ENCODE data around the gene SEMA3C.

Gene SEMA3C

GRCh38 chr7:80946858-80947257 is 28.0 kb upstream of the SEMA3C start:
- Histone ChIP-seq H3K27ac (ENCODE audit: extremely low read depth, low read depth, low read length) (no peak overlapping the region), H3K9me3 (ENCODE audit: control insufficient read depth, insufficient read depth, low read depth, low read length) (no peaks in the 10 kb centered on the region), H3K4me3 (ENCODE audit: low read depth, low read length) (no peak overlapping the region), H3K4me1 (ENCODE audit: control insufficient read depth, insufficient read depth, low read length) (peaks cover 3% of the 10 kb centered on the region; the same call in 1 of the 2 replicates), H3K36me3 (ENCODE audit: control insufficient read depth in 2 of 2, insufficient read depth in 1 of 2, low read length in 2 of 2) (no peaks in the 10 kb centered on the region)
- ChIA-PET CTCF (no interaction called here), POLR2A (no interaction called here)
- TF ChIP-seq BCL11B (tag by site-specific recombination; IDR thresholded peaks at IDR 0.05; ENCODE audit: low read depth): no peak
- TF ChIP-seq ZIC2 (tag by site-specific recombination; IDR thresholded peaks at IDR 0.05): no peak
- TF ChIP-seq RBAK (tag by site-specific recombination; IDR thresholded peaks at IDR 0.05): no peak
- no peak for TF ChIP-seq ZNF280C (tag by site-specific recombination; IDR thresholded peaks at IDR 0.05)
- TF ChIP-seq ZNF580 (tag by site-specific recombination; IDR thresholded peaks at IDR 0.05): no peak
- no peak for TF ChIP-seq SCRT2 (tag by site-specific recombination; IDR thresholded peaks at IDR 0.05)
- TF ChIP-seq ZNF791 (tag by site-specific recombination; IDR thresholded peaks at IDR 0.05): no peak
- no peak for TF ChIP-seq ZNF248 (tag by site-specific recombination; IDR thresholded peaks at IDR 0.05)
- TF ChIP-seq ZNF398 (tag by site-specific recombination; IDR thresholded peaks at IDR 0.05): no peak
- no peak for TF ChIP-seq ZBTB49 (tag by site-specific recombination; IDR thresholded peaks at IDR 0.05; ENCODE audit: low read depth)
- no peak for TF ChIP-seq ZSCAN16 (tag by site-specific recombination; IDR thresholded peaks at IDR 0.05)
- no peak for TF ChIP-seq ZNF513 (tag by site-specific recombination; IDR thresholded peaks at IDR 0.05)
- no peak for TF ChIP-seq ZNF692 (tag by site-specific recombination; IDR thresholded peaks at IDR 0.05)
- no peak for TF ChIP-seq ZNF354C (tag by site-specific recombination; IDR thresholded peaks at IDR 0.05; ENCODE audit: borderline replicate concordance, low read depth)
- no peak for TF ChIP-seq MEIS1 (CRISPR knock-in tag; IDR thresholded peaks at IDR 0.05; ENCODE audit: borderline replicate concordance)
- TF ChIP-seq ZNF518A (tag by site-specific recombination; conservative IDR thresholded peaks at IDR 0.05; ENCODE audit: low read depth): no peak
- TF ChIP-seq YY1 (tag by site-specific recombination; IDR thresholded peaks at IDR 0.05): no peak
- no peak for TF ChIP-seq HOXC10 (CRISPR knock-in tag; IDR thresholded peaks at IDR 0.05)
- TF ChIP-seq ZNF560 (tag by site-specific recombination; IDR thresholded peaks at IDR 0.05; ENCODE audit: borderline replicate concordance): no peak
